ENCODE measurements around the gene STK35.

The STK35 gene

GRCh38 chr20:2176946-2177345 lies 75.3 kb downstream of the STK35 start:
- no peak overlapping the region for H3K4me3 ChIP-seq (replicated peaks; ENCODE audit: insufficient read depth, low read length)
- TF ChIP-seq GABPA (IDR thresholded peaks at IDR 0.05; ENCODE audit: low read depth), result no peak
- TF ChIP-seq CTCF (IDR thresholded peaks at IDR 0.05; ENCODE audit: insufficient read depth, low read length), result no peak
- TF ChIP-seq REST (IDR thresholded peaks at IDR 0.05; ENCODE audit: insufficient replicate concordance, low read depth), result no peak
- no peak for TF ChIP-seq POLR2AphosphoS5 (IDR thresholded peaks at IDR 0.05; ENCODE audit: low read depth)
- TF ChIP-seq SPI1 (IDR thresholded peaks at IDR 0.05; ENCODE audit: borderline replicate concordance, low read depth), result no peak
- no peaks in the 10 kb centered on the region for H3K27me3 ChIP-seq (ENCODE audit: insufficient read depth, poor library complexity, severe bottlenecking)
- H3K27ac ChIP-seq (replicated peaks), result no peak overlapping the region
- no peak for DNase-seq (ENCODE audit: low read depth in 1 of 2, low spot score in 1 of 2)

- Histone ChIP-seq H3K27ac (replicated peaks) (no peak overlapping the region), H3K4me3 (replicated peaks; ENCODE audit: insufficient read depth, low read length) (no peak overlapping the region), H3K27me3 (ENCODE audit: insufficient read depth, poor library complexity, severe bottlenecking) (no peaks in the 10 kb centered on the region)
- TF ChIP-seq GABPA (IDR thresholded peaks at IDR 0.05; ENCODE audit: low read depth) (no peak), CTCF (IDR thresholded peaks at IDR 0.05; ENCODE audit: insufficient read depth, low read length) (no peak), POLR2AphosphoS5 (IDR thresholded peaks at IDR 0.05; ENCODE audit: low read depth) (no peak), REST (IDR thresholded peaks at IDR 0.05; ENCODE audit: insufficient replicate concordance, low read depth) (no peak), SPI1 (IDR thresholded peaks at IDR 0.05; ENCODE audit: borderline replicate concordance, low read depth) (no peak)
- no peak for DNase-seq (ENCODE audit: low read depth in 1 of 2, low spot score in 1 of 2)
Observed at GRCh38 chr20:2178318-2179232, 76.9 kb downstream of the STK35 start.

- no peak for TF ChIP-seq SPI1 (IDR thresholded peaks at IDR 0.05; ENCODE audit: borderline replicate concordance, low read depth)
- TF ChIP-seq POLR2AphosphoS5 (IDR thresholded peaks at IDR 0.05; ENCODE audit: low read depth), result no peak
- TF ChIP-seq CTCF (IDR thresholded peaks at IDR 0.05; ENCODE audit: insufficient read depth, low read length), result no peak
- TF ChIP-seq REST (IDR thresholded peaks at IDR 0.05; ENCODE audit: insufficient replicate concordance, low read depth), result no peak
- no peak for TF ChIP-seq GABPA (IDR thresholded peaks at IDR 0.05; ENCODE audit: low read depth)
- H3K27ac ChIP-seq (replicated peaks), result no peak overlapping the region
- no peaks in the 10 kb centered on the region for H3K27me3 ChIP-seq (ENCODE audit: insufficient read depth, poor library complexity, severe bottlenecking)
- H3K4me3 ChIP-seq (replicated peaks; ENCODE audit: insufficient read depth, low read length), result no peak overlapping the region
- no peak for DNase-seq (ENCODE audit: low read depth in 1 of 2, low spot score in 1 of 2)
Observed at GRCh38 chr20:2179233-2179580, 77.6 kb downstream of the STK35 start.

Measured in HL-60 (cell line).